ENCODE measurements around the gene CPNE4.

Gene CPNE4

DNA sequence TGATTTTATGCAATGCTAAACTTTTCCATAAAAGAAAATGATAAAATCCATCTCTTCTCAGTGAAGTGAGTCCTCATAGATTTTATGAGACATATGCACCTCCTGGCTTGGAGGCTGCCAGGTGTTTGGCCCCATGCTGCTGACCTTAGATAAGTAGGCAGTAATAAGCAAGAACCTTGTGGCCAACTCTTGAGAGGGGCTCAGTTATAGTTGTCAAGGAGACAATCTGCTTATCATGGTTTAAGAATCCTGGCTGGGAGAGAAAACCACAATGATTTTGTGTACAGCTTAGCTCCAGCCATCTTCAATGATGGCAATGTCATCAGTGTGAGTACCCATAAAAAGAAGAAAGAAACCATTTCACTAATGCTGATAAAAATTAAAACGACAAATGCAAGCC is 252.1 kb downstream of the CPNE4 start:
- TF ChIP-seq, protein P1, sequence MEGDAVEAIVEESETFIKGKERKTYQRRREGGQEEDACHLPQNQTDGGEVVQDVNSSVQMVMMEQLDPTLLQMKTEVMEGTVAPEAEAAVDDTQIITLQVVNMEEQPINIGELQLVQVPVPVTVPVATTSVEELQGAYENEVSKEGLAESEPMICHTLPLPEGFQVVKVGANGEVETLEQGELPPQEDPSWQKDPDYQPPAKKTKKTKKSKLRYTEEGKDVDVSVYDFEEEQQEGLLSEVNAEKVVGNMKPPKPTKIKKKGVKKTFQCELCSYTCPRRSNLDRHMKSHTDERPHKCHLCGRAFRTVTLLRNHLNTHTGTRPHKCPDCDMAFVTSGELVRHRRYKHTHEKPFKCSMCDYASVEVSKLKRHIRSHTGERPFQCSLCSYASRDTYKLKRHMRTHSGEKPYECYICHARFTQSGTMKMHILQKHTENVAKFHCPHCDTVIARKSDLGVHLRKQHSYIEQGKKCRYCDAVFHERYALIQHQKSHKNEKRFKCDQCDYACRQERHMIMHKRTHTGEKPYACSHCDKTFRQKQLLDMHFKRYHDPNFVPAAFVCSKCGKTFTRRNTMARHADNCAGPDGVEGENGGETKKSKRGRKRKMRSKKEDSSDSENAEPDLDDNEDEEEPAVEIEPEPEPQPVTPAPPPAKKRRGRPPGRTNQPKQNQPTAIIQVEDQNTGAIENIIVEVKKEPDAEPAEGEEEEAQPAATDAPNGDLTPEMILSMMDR (IDR thresholded peaks at IDR 0.05; ENCODE audit: insufficient read depth, missing control alignments) = no peak
- FAIRE-seq (peak; percentile 98), DNase-seq (ENCODE audit: insufficient read length, low spot score) (no peak)

DNA sequence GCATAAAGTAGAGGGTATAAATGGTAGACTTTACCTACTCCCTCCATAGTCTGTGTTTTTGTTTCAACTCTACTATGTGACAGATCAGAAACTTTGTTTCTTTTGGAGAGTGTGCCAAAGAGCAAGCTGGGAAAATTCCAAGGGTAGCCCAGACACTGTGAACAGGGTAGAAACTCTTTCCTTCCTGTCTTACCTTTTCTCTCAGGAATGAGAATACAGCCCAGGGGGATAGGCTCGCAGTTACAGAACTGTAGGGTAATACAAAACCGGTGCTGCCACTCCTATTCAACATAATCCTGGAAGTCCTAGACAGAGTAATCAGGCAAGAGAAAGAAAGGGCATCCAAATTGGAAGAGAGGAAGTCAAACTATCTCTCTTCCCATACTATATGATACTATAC is 256.3 kb downstream of the CPNE4 start:
- FAIRE-seq = no peak
- DNase-seq (ENCODE audit: insufficient read length, low spot score) = no peak
- TF ChIP-seq, protein P1 (IDR thresholded peaks at IDR 0.05; ENCODE audit: insufficient read depth, missing control alignments) = no peak

DNA sequence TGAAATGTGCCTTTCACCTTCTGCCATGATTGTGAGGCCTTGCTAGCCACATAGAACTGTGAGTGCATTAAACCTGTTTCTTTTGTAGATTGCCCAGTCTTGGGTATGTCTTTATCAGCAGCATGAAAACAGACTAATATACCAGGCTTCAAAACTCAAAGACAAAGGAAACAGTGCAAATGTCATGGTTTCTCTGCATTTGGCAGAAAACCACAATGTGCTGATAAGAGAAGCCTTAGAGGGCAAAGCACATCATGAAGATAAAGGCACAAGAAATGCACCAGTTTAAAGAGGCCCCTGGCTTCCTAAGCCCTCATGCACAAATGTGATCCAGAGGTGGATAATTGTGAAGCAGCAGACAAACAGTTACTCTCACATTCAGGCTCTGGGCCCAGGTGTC is 259.2 kb downstream of the CPNE4 start:
- no peak for DNase-seq (ENCODE audit: insufficient read length, low spot score)
- FAIRE-seq = no peak
- TF ChIP-seq, protein P1 (IDR thresholded peaks at IDR 0.05; ENCODE audit: insufficient read depth, missing control alignments) = no peak

DNA sequence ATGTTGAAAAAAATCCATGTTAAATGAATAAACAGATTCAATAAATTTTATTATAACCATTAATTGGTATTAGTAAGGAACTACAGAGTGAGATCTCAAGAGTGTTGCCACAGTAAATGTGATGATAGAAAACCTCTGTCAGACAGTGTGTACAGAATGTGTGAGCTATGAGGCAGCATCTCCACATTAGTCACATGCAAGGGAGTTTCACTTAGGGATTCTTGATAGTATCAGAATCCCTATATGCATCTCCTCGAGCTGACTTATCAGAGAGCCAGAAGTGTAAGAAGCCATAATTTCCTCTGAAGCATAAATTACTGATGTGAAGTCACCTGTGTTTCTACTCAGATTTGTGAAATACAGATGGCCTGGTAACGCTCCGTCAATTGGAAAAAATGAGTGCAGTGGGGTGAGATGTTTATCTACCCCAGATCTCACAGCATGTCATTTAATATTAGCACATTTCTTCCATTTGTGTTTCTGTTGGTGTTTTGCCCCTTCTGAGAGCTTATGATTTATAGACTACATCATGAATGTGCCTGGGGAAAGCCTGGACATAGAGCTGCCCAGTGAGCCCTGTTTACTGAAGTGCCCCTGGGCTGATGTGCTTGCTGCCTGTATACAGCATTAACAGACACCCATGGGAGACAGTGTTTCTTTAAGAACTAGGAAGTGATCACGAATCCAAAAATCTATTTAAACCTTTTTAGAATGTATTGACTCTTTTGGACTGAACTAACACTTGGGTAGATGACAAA is 262.4 kb downstream of the CPNE4 start:
- FAIRE-seq (no peak), DNase-seq (ENCODE audit: insufficient read length, low spot score) (no peak)
- TF ChIP-seq, protein P1 (IDR thresholded peaks at IDR 0.05; ENCODE audit: insufficient read depth, missing control alignments) = no peak

DNA sequence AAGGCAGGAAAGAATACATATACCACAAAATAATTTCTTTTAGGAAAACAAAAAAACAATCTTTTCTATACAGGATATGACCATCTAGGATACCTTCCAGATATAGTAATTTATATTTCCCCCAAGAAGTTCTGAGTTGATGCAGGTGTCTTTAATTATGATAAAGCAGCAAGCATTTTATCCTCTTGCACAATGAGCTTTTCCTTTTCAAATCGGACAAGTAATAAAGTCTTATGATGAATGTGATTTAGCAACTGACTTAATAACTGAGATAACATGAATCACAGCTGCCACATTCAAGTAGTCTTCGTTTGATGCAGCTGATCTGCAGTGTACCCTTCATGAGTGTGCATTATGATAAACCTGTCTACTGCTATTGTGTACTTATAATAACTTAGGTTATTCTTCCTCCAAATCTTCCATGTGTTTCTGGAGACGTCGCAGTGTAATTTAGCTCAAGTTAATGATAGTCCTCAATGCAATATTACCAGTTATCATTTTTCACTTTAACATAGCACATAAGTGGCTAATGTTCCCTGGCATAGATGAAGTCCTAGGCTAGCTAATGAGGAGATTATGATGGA is 271.7 kb downstream of the CPNE4 start:
- TF ChIP-seq, protein P1 (IDR thresholded peaks at IDR 0.05; ENCODE audit: insufficient read depth, missing control alignments) = no peak
- DNase-seq (ENCODE audit: insufficient read length, low spot score) (no peak), FAIRE-seq (no peak)

DNA sequence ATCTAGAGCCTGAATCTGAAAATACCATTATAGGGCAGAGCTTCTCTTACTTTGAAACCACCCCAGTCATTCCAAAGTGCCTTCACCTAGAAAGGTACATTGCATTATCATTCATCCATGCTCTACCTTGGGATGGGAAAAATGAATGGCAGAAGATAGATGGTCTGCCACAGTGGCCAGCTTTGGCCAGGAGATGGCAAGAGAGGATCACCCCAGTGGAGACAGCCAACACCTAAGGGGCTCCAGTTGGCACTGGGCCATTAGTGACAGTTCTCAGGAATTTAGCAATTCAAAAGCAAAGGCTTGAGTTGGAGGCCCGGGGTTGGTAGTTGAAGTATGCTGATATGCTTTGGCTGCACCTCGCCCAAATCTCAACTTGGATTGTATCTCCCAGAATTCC is 278.4 kb downstream of the CPNE4 start:
- FAIRE-seq (no peak), DNase-seq (ENCODE audit: insufficient read length, low spot score) (no peak)
- TF ChIP-seq, protein P1 (IDR thresholded peaks at IDR 0.05; ENCODE audit: insufficient read depth, missing control alignments) = no peak

DNA sequence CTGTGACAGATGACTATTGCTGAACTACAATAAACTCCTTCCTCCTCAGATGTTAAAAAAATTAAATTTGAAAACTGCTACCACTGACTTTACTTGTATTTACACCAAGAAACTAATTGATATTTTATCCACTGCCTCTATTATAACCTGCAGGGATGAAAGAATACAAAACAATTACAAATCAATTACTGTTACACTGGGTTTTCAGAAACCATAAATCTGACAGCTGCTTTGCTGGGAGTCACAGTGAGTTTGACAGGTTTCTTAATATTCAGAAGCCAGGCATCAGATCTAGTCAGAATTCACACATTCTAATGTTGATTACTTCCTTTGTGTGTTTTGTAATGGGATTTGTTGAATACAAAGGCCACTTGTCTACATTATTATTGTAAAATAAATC is 279.4 kb downstream of the CPNE4 start:
- FAIRE-seq = no peak
- no peak for DNase-seq (ENCODE audit: insufficient read length, low spot score)
- TF ChIP-seq, protein P1 (IDR thresholded peaks at IDR 0.05; ENCODE audit: insufficient read depth, missing control alignments) = no peak

Data from D721Med (cell line).